Measurements from ENCODE around the gene BCAM.
"Not testable (repeated sequence)": the region's sequence is repeated elsewhere in the genome, so short reads cannot be mapped to it uniquely, and the experiment has no call there.

DNA sequence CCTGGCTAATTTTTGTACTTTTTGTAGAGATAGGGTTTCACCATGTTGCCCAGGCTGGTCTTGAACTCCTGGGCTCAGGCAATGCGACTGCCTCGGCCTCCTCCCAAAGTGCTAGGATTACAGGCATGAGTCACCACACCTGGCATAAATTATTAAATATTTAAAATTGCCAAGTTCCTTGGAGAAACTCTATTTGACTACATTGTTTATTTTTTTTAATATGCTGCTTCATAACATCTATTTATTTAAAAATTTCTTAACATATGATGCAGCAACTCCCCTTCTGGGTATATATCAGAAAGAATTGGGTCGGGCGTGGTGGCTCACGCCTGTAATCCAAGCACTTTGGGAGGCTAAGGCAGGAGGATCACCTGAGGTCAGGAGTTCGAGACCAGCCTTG, 24.0 kb downstream of the BCAM start:
- TF ChIP-seq POLR2A (IDR thresholded peaks at IDR 0.05; ENCODE audit: low read depth); POLR2AphosphoS5 (IDR thresholded peaks at IDR 0.05); EP300 (IDR thresholded peaks at IDR 0.05): not testable (repeated sequence)
- TF ChIP-seq, protein P1, sequence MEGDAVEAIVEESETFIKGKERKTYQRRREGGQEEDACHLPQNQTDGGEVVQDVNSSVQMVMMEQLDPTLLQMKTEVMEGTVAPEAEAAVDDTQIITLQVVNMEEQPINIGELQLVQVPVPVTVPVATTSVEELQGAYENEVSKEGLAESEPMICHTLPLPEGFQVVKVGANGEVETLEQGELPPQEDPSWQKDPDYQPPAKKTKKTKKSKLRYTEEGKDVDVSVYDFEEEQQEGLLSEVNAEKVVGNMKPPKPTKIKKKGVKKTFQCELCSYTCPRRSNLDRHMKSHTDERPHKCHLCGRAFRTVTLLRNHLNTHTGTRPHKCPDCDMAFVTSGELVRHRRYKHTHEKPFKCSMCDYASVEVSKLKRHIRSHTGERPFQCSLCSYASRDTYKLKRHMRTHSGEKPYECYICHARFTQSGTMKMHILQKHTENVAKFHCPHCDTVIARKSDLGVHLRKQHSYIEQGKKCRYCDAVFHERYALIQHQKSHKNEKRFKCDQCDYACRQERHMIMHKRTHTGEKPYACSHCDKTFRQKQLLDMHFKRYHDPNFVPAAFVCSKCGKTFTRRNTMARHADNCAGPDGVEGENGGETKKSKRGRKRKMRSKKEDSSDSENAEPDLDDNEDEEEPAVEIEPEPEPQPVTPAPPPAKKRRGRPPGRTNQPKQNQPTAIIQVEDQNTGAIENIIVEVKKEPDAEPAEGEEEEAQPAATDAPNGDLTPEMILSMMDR (IDR thresholded peaks at IDR 0.05), result not testable (repeated sequence)
